Body of pancreas (tissue), 4 donors: ENCODE measurements around the gene SCN1B.

ENCODE experiments used
- CTCF ChIP-seq, 7 experiments: fragments of 450-650 bp in 4 of 7; fragments of 200-600 bp in 3 of 7; sonication (generic) in 3 of 7; IDR thresholded peaks; one replicate each; pipeline ENCODE4 v1.5.1; 2016 to 2019; ENCODE audit warnings: antibody characterized with exemption in 7 of 7
- POLR2A ChIP-seq, 3 donors: fragments of 450-650 bp; IDR thresholded peaks; one replicate each; pipeline ENCODE4 v1.6.1; 2016; ENCODE audit warnings: antibody characterized with exemption in 3 of 3, mild to moderate bottlenecking in 2 of 3

- TF ChIP-seq CTCF (IDR thresholded peaks at IDR 0.05): no peak
- TF ChIP-seq POLR2A (IDR thresholded peaks at IDR 0.05): no peak
Observed at GRCh38 chr19:35066121-35066520, 35.9 kb downstream of the SCN1B start.
